Epithelial cell of esophagus (primary cell): Measurements from ENCODE around the gene MIX23.
A peak's percentile ranks its signal among the peaks of the same experiment; 100 is the strongest.

Source experiments
- DNase-seq: peaks from one replicate; pipeline ENCODE4 v3.0.0; 2010; ENCODE audit warnings: low read depth
- H3K4me3 ChIP-seq: 2 replicates; pipeline ENCODE4 v1.5.1; 2011; ENCODE audit warnings: mild to moderate bottlenecking, low read length, control low read depth
- TF ChIP-seq, protein P1 (sequence below): IDR thresholded peaks from 2 replicates; pipeline ENCODE4 v1.5.1; 2011; ENCODE audit warnings: low read depth, mild to moderate bottlenecking, low read length, control low read depth, inconsistent platforms; ENCODE audit not compliant: insufficient read depth; ENCODE audit errors: missing control alignments

MIX23 gene

DNA sequence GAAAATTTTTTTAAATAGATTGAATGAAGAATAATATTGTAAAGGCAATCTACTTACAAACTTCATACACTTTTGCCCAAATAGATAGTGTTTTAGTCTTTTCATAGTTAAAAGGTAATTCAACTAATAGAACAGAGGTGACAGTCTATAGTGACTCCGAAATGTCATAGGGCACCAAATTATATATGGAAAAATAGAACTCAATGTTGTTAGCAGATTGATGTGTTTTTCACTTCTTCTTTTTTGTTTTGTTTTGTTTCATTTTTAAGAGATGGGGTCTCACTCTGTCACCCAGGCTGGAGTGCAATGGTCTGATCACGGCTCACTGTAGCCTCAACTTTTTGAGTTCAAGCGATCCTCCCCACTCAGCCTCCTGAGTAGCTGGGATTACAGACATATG lies 57.3 kb downstream of the MIX23 start:
- TF ChIP-seq, protein P1, sequence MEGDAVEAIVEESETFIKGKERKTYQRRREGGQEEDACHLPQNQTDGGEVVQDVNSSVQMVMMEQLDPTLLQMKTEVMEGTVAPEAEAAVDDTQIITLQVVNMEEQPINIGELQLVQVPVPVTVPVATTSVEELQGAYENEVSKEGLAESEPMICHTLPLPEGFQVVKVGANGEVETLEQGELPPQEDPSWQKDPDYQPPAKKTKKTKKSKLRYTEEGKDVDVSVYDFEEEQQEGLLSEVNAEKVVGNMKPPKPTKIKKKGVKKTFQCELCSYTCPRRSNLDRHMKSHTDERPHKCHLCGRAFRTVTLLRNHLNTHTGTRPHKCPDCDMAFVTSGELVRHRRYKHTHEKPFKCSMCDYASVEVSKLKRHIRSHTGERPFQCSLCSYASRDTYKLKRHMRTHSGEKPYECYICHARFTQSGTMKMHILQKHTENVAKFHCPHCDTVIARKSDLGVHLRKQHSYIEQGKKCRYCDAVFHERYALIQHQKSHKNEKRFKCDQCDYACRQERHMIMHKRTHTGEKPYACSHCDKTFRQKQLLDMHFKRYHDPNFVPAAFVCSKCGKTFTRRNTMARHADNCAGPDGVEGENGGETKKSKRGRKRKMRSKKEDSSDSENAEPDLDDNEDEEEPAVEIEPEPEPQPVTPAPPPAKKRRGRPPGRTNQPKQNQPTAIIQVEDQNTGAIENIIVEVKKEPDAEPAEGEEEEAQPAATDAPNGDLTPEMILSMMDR: no peak
- peak overlapping the region; percentile 69 for H3K4me3 ChIP-seq
- DNase-seq: no peak

DNA sequence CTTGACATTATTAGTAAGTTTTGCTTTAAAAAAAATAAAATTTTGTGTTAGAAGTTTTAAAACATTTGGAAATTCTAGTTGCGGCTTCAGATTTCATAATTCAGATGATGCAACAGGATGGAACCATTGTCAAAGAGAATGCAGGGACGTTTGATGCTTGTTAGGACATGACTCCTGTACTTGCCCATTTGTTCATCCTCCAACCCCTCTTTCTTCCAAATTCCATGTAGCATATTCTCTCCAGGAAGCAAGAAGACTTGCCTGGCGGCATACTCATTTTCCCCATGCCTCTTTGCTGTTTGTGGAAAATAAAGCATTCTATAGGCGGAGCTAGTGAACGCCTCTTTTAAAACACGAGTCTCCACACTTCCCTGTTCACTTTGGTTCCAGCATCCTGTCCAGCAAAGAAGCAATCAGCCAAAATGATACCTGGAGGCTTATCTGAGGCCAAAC lies 58.1 kb downstream of the MIX23 start, which contains the start of gene CSTA:
CSTA (plus strand) TSS at position 378 of the 453 bp plus-strand sequence; CDS start at position 423, 45 bp downstream.
- H3K4me3 ChIP-seq: peak within 1 kb of the TSS; percentile 69
- TF ChIP-seq, protein P1: no peak
- peak; percentile 98 for DNase-seq

DNA sequence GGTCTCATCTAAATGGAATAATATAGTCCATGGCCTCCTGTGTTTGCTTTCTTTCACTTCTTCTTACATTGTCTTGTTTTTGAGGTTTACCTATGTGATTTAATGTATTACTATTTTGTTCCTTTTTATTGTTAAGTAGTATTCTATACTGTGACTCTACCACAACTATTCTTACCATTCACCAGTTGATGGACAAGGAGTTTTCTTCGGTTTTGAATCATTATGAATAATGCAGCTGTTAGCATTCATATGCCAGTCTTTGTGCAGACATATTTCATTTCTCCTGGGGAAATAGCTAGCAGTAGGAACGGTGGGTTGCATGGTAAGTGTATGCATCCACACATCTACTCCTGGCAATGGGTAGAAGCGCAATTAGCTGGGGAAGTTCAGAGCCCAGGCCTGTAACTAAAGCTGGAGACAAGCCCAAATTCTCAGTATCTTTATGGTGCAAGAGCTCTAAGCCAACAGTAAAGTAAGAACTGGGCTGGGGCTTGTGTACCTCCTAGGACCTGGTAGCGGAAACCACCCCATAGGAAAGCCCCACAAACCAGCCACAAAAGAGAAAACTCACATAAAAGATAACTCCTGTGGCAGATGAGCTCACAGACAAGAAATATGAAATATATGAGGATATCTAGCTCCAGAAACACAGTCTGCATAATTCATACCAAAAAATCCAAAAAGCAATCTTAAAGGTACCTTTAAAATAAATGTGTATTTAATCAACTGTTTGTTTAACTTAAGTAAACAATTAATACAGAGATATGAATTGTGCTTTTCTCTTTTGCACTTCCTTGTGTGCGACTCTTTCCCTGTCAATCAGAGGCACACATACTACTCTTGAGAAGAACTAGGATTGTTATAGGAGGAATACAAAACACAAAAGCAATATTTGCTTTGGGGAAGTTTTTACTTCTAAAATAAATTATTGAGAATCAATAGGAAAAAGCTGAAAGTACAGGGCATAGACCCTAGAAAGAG lies 60.6 kb downstream of the MIX23 start:
- DNase-seq: no peak
- TF ChIP-seq, protein P1: no peak
- H3K4me3 ChIP-seq: no peak overlapping the region

DNA sequence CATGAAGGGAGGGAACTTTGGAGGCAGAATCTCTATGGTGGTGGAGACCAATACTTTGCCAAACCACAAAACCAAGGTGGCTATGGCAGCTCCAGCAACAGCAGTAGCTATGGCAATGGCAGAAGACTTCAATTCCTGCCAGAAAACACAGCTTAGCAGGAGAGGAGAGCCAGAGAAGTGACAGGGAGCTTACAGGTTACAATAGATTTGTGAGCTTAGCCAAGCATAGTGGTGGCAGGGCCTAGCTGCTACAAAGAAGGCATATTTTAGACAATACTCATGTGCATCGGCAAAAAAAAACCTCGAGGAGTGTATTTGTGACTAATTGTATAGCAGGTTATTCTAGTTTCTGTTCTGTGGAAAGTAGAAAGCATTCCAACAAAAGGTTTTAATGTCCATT lies 64.4 kb downstream of the MIX23 start:
- DNase-seq: peak; percentile 93
- TF ChIP-seq, protein P1: no peak
- no peak overlapping the region for H3K4me3 ChIP-seq

DNA sequence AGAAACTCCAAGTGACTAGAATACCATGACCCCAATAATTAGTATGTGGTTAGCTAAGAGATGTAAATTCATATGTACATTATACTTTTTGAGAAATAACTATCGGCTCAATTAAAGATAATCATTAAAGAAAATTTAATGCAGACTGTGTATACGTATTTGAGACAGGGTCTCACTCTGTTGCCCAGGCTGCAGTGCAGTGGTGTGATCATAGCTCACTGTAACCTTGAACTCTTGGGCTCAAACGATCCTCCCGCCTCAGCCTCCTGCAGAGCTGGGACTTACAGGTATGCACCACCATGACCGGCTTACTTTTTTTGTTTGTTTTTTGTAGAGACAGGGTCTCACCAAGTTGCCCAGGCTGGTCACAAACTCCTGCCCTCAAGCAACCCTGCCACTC lies 66.7 kb downstream of the MIX23 start:
- DNase-seq: no peak
- TF ChIP-seq, protein P1: no peak
- no peak overlapping the region for H3K4me3 ChIP-seq

DNA sequence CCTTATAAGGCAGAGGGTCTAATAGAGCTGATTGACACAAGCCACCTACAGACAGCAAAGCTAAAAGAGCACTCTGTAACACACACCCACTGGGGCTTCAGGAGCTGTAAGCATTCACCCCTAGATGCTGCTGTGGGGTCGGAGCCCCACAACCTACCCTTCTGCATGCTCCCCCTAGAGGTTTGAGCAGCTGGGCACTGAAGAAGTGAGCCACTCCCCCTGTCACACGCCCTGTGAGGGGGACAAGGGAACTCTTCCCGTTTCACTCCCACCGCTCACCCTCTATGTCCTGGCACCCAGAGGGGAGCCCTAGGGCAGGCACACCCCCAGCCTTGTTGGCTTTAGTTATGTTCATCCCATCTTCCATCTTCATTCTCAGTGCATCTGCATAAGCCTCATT lies 67.4 kb downstream of the MIX23 start:
- no peak for DNase-seq
- no peak overlapping the region for H3K4me3 ChIP-seq
- TF ChIP-seq, protein P1: no peak
